B cell (primary cell): ENCODE results near the gene SMAD2. TPM values are rescaled to one million over a fixed set of nuclear protein-coding genes. Genes with fewer than 3 reads are reported as not detected.

Source experiments
- ATAC-seq: fragments of 200-7000 bp; cut with Tn5 transposase; one replicate; pipeline ENCODE4 v1.10.0; 2021; ENCODE audit warnings: low read depth, mild to moderate bottlenecking, moderate number of reproducible peaks, moderate library complexity
- CTCF ChIA-PET: fragments of 350-600 bp; sonication (Branson Sonifier 250); formaldehyde crosslinking; loops from one replicate; lab custom pipeline; 2021; ENCODE audit warnings: antibody characterized with exemption, inconsistent platforms; lab: Charles Lee
- POLR2A ChIA-PET: fragments of 350-600 bp; sonication (Branson Sonifier 250); formaldehyde crosslinking; loops from one replicate; lab custom pipeline; 2021; ENCODE audit warnings: antibody characterized with exemption; lab: Charles Lee
- DNase-seq: peaks from one replicate; pipeline ENCODE4 v3.0.0; 2013
- H2AFZ ChIP-seq: 2 replicates; pipeline ENCODE4 v1.6.1; 2012; ENCODE audit warnings: mild to moderate bottlenecking, low read depth, low read length; ENCODE audit not compliant: insufficient read depth, poor library complexity, severe bottlenecking
- H3K27ac ChIP-seq, 2 donors: 1 replicate in 1 of 2; 2 replicates in 1 of 2; pipeline ENCODE4 v1.5.1; 2012 to 2013; ENCODE audit warnings: low read length in 2 of 2, mild to moderate bottlenecking in 2 of 2, moderate library complexity in 1 of 2
- H3K27me3 ChIP-seq, 4 experiments: fragments of 200-600 bp in 1 of 4; sonication (generic) in 1 of 4; replicated peaks in 1 of 4; 1 replicate in 2 of 4; 2 replicates in 2 of 4; pipeline versions ENCODE4 v1.6.1 to v1.7.0; 2013 to 2016; ENCODE audit warnings: low read length in 3 of 4, mild to moderate bottlenecking in 2 of 4, mixed read lengths in 1 of 4, moderate library complexity in 1 of 4; ENCODE audit not compliant: insufficient read depth in 4 of 4, control insufficient read depth in 3 of 4; ENCODE audit errors: control extremely low read depth in 1 of 4
- H3K36me3 ChIP-seq, 2 experiments: replicated peaks in 1 of 2; 1 replicate in 1 of 2; 2 replicates in 1 of 2; pipeline versions ENCODE4 v1.6.1 to v1.7.1; 2013; ENCODE audit warnings: low read length in 1 of 2; ENCODE audit not compliant: insufficient read depth in 2 of 2, control insufficient read depth in 1 of 2; ENCODE audit errors: control extremely low read depth in 1 of 2, extremely low read depth in 1 of 2
- H3K4me1 ChIP-seq, 2 donors: fragments of 200-600 bp in 1 of 2; sonication (generic) in 1 of 2; 1 replicate in 1 of 2; 2 replicates in 1 of 2; pipeline versions ENCODE4 v1.5.1 to v1.6.1; 2013 to 2017; ENCODE audit warnings: low read length in 2 of 2; ENCODE audit not compliant: control insufficient read depth in 2 of 2, insufficient read depth in 2 of 2
- H3K4me2 ChIP-seq: replicated peaks from 2 replicates; pipeline ENCODE3; 2012; ENCODE audit warnings: mild to moderate bottlenecking, low read depth, low read length; ENCODE audit not compliant: poor library complexity, severe bottlenecking
- H3K4me3 ChIP-seq, 5 experiments: fragments of 200-600 bp in 1 of 5; sonication (generic) in 1 of 5; 1 replicate in 3 of 5; 2 replicates in 2 of 5; pipeline versions ENCODE4 v1.5.1 to v1.7.0; 2011 to 2016; ENCODE audit warnings: low read length in 4 of 5, mild to moderate bottlenecking in 4 of 5, low read depth in 2 of 5, control low read depth in 1 of 5, moderate library complexity in 1 of 5; ENCODE audit not compliant: insufficient read depth in 1 of 5; ENCODE audit errors: control extremely low read depth in 1 of 5, extremely low read depth in 1 of 5
- H3K79me2 ChIP-seq: fragments of 200-600 bp; sonication (generic); one replicate; pipeline ENCODE4 v1.6.0; 2016; ENCODE audit warnings: low read length; ENCODE audit not compliant: control insufficient read depth, insufficient read depth
- H3K9ac ChIP-seq: fragments of 200-600 bp; sonication (generic); 2 replicates; pipeline ENCODE4 v1.6.1; 2017; ENCODE audit warnings: mild to moderate bottlenecking, low read length, moderate library complexity
- H3K9me3 ChIP-seq, 3 donors: one replicate each; pipeline versions ENCODE4 v1.6.1 to v1.7.1; 2013; ENCODE audit warnings: low read length in 2 of 3; ENCODE audit not compliant: control insufficient read depth in 2 of 3, insufficient read depth in 1 of 3; ENCODE audit errors: control extremely low read depth in 1 of 3
- H4K20me1 ChIP-seq: 2 replicates; pipeline ENCODE4 v1.6.0; 2012; ENCODE audit warnings: mild to moderate bottlenecking, low read length; ENCODE audit not compliant: insufficient read depth, control insufficient read depth, poor library complexity, severe bottlenecking
- H3K27ac Mint-ChIP-seq: one replicate; pipeline ENCODE4 v1.8.0; 2021; ENCODE audit warnings: mixed read lengths
- H3K27me3 Mint-ChIP-seq: one replicate; pipeline ENCODE4 v1.8.0; 2021; ENCODE audit warnings: mixed read lengths
- H3K4me1 Mint-ChIP-seq: one replicate; pipeline ENCODE4 v1.8.0; 2021; ENCODE audit warnings: mixed read lengths
- H3K4me3 Mint-ChIP-seq: one replicate; pipeline ENCODE4 v1.8.0; 2021; ENCODE audit warnings: mixed read lengths
- H3K9me3 Mint-ChIP-seq: one replicate; pipeline ENCODE4 v1.8.0; 2022; ENCODE audit warnings: mixed read lengths; ENCODE audit not compliant: insufficient read depth
- EZH2 ChIP-seq: IDR thresholded peaks from 2 replicates; pipeline ENCODE4 v1.6.1; 2012; ENCODE audit warnings: borderline replicate concordance, low read depth, mild to moderate bottlenecking, moderate library complexity, low read length; ENCODE audit not compliant: insufficient read depth, poor library complexity, severe bottlenecking
- WGBS: methylation state at CpG from one replicate; pipeline ENCODE4 v1.1.5; 2013; ENCODE audit warnings: missing lambda C conversion rate; ENCODE audit not compliant: insufficient coverage; 5-methylcytosine and 5-hydroxymethylcytosine counted together
- intact Hi-C: fragments of 100-400 bp; cut with micrococcal nuclease; formaldehyde crosslinking; loops from one replicate; pipeline ENCODE4 v1.10.0; 2022
- polyA plus RNA-seq: library from polyadenylated mRNA; depleted of rRNA; stranded (reverse); fragments of >200 nt; gene quantifications from 2 replicates; pipeline ENCODE4 v1.2.3, GENCODE V29; 2012
- total RNA-seq, 2 donors: library from RNA; stranded (reverse); fragments of 120-200 nt in 1 of 2; gene quantifications; 1 replicate in 1 of 2; 2 replicates in 1 of 2; pipeline versions ENCODE4 v1.2.3 to v1.2.4, GENCODE V29; 2013 to 2022
- TF ChIP-seq, protein P1 (sequence below): fragments of 200-600 bp; IDR thresholded peaks from one replicate; pipeline ENCODE4 v1.8.0; 2022; ENCODE audit warnings: antibody characterized with exemption, mild to moderate bottlenecking

The SMAD2 gene
- total and polyA plus RNA-seq, 2 donors (not counting 1 experiment from before 2014, with no cell fraction given): 23.4 to 139 TPM

DNA sequence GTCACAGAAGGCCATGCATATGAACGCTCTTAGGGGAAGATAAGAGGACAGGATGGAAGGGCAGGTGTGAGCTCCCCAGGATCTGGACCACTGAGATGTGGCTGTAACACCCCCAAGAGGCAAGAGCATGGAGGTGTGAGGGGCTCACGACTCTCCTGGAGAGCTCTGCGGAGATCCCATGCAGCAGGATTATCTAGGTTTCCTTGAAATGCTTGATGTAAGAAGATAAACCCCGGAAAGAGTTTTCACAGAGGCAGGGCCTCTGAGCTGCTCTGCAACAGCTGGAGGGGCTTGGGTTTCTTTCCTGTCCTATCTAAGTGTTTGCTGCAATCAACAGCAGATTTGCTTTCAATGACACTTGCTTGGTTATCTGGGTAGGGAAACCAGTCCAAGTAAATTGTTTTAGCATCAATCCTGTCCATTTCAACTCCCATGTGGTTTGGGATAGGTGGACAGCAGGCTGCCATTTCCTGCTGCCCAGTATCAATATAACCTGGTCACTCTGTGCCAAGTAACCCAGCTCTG lies 138.9 kb downstream of the SMAD2 start:
- Histone ChIP-seq H3K9me3 (no peaks in the 10 kb centered on the region), H4K20me1 (no peaks in the 10 kb centered on the region), H3K4me2 (no peak overlapping the region), H3K27ac (no peak overlapping the region), H3K4me1 (no peaks in the 10 kb centered on the region), H3K27me3 (peaks cover 0 to 11% (median 2%) of the 10 kb centered on the region in 4 experiments), H3K36me3 (no peaks in the 10 kb centered on the region), H2AFZ (no peak overlapping the region), H3K9ac (no peak overlapping the region), H3K4me3 (no peak overlapping the region), H3K79me2 (no peaks in the 10 kb centered on the region)
- DNase-seq: no peak
- Mint-ChIP-seq H3K9me3 (no peaks in the 10 kb centered on the region), H3K27ac (no peak overlapping the region), H3K4me3 (no peak overlapping the region), H3K4me1 (no peaks in the 10 kb centered on the region), H3K27me3 (peaks cover 40% of the 10 kb centered on the region)
- whole genome bisulfite sequencing: 79% methylated on average over 2 of the region's 4 CpGs
- ChIA-PET CTCF (no interaction called here), POLR2A (no interaction called here)
- intact Hi-C loops: no loop called here
- TF ChIP-seq EZH2: no peak
- TF ChIP-seq, protein P1, sequence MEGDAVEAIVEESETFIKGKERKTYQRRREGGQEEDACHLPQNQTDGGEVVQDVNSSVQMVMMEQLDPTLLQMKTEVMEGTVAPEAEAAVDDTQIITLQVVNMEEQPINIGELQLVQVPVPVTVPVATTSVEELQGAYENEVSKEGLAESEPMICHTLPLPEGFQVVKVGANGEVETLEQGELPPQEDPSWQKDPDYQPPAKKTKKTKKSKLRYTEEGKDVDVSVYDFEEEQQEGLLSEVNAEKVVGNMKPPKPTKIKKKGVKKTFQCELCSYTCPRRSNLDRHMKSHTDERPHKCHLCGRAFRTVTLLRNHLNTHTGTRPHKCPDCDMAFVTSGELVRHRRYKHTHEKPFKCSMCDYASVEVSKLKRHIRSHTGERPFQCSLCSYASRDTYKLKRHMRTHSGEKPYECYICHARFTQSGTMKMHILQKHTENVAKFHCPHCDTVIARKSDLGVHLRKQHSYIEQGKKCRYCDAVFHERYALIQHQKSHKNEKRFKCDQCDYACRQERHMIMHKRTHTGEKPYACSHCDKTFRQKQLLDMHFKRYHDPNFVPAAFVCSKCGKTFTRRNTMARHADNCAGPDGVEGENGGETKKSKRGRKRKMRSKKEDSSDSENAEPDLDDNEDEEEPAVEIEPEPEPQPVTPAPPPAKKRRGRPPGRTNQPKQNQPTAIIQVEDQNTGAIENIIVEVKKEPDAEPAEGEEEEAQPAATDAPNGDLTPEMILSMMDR: no peak
- ATAC-seq: no peak

DNA sequence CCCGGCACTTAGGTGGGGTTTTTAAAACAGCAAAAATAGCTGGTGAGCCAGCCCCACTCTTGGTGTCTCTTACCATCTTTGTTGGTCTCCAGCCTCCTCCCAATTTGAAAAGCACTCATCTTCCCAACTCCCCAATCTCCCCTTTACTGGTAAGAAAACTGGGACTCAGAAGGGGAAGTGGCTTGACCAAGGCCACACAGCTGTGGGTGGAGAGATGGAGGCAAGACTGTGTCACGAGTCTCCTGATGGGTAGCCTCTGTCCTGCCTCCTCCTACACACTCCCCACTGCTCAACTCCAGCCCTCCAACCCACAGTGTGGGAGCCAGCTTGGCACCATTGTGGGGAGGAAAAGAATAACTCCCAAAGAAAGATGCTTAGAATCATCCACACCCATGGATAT lies 140.4 kb downstream of the SMAD2 start:
- peaks cover 1% of the 10 kb centered on the region for H3K9me3 Mint-ChIP-seq
- H3K27me3 ChIP-seq: peaks cover 0 to 4% (median 4%) of the 10 kb centered on the region in 4 experiments
- CTCF ChIA-PET: interaction anchor here (1.1 to 1.3 kb wide), 2 partner anchors 17 to 41 kb away, joined by 3 to 4 read pairs; no protein-coding TSS in a partner anchor
- DNase-seq (no peak), ATAC-seq (no peak)
- no peak overlapping the region for H3K4me3 Mint-ChIP-seq
- H3K27ac Mint-ChIP-seq: no peak overlapping the region
- no peaks in the 10 kb centered on the region for H4K20me1 ChIP-seq
- WGBS: 100% methylated on average over 1 of the region's 2 CpGs
- H3K4me1 ChIP-seq: no peaks in the 10 kb centered on the region
- no peaks in the 10 kb centered on the region for H3K36me3 ChIP-seq
- POLR2A ChIA-PET: no interaction called here
- no peak overlapping the region for H3K4me2 ChIP-seq
- no peak for TF ChIP-seq EZH2
- TF ChIP-seq, protein P1: no peak
- H3K27me3 Mint-ChIP-seq: peaks cover 34% of the 10 kb centered on the region
- H3K9ac ChIP-seq: no peak overlapping the region
- no peak overlapping the region for H3K27ac ChIP-seq
- H3K79me2 ChIP-seq: no peaks in the 10 kb centered on the region
- peaks cover 0 to 2% (median under 1%) of the 10 kb centered on the region in 3 donors for H3K9me3 ChIP-seq
- no peak overlapping the region for H3K4me3 ChIP-seq
- H2AFZ ChIP-seq: no peak overlapping the region
- no peaks in the 10 kb centered on the region for H3K4me1 Mint-ChIP-seq
- intact Hi-C loops: no loop called here
